NT2/D1 (cell line): ENCODE results near the gene ADRB2.

ENCODE experiments used
- DNase-seq: peaks from one replicate; pipeline ENCODE4 v3.0.0-alpha.2; 2011; ENCODE audit warnings: low read depth, low spot score
- H3K27me3 ChIP-seq: 2 replicates; pipeline ENCODE4 v1.6.0; 2011; ENCODE audit warnings: mild to moderate bottlenecking; ENCODE audit not compliant: insufficient read length, insufficient read depth
- H3K36me3 ChIP-seq: 2 replicates; pipeline ENCODE4 v1.6.1; 2011; ENCODE audit warnings: mild to moderate bottlenecking, low read length, mixed read lengths; ENCODE audit not compliant: insufficient read depth, insufficient read length
- H3K4me1 ChIP-seq: 2 replicates; pipeline ENCODE4 v1.5.1; 2011; ENCODE audit not compliant: insufficient read depth, insufficient read length
- H3K4me3 ChIP-seq: 2 replicates; pipeline ENCODE4 v1.5.1; 2011; ENCODE audit warnings: low read depth; ENCODE audit not compliant: insufficient read length
- H3K9ac ChIP-seq: 2 replicates; pipeline ENCODE4 v1.6.0; 2011; ENCODE audit warnings: low read depth; ENCODE audit not compliant: insufficient read length
- H3K9me3 ChIP-seq: 2 replicates; pipeline ENCODE4 v1.5.1; 2011; ENCODE audit warnings: mild to moderate bottlenecking, low read length; ENCODE audit not compliant: insufficient read depth
- SUZ12 ChIP-seq: IDR thresholded peaks from 2 replicates; pipeline ENCODE4 v1.6.1; 2011; ENCODE audit not compliant: insufficient read length, insufficient read depth; ENCODE audit errors: extremely low read depth
- YY1 ChIP-seq: IDR thresholded peaks from 2 replicates; pipeline ENCODE4 v1.6.1; 2011; ENCODE audit not compliant: insufficient read length, insufficient read depth
- ZNF274 ChIP-seq: IDR thresholded peaks from 2 replicates; pipeline ENCODE4 v1.6.1; 2011; ENCODE audit warnings: mild to moderate bottlenecking, low read depth, low read length

Gene ADRB2

DNA sequence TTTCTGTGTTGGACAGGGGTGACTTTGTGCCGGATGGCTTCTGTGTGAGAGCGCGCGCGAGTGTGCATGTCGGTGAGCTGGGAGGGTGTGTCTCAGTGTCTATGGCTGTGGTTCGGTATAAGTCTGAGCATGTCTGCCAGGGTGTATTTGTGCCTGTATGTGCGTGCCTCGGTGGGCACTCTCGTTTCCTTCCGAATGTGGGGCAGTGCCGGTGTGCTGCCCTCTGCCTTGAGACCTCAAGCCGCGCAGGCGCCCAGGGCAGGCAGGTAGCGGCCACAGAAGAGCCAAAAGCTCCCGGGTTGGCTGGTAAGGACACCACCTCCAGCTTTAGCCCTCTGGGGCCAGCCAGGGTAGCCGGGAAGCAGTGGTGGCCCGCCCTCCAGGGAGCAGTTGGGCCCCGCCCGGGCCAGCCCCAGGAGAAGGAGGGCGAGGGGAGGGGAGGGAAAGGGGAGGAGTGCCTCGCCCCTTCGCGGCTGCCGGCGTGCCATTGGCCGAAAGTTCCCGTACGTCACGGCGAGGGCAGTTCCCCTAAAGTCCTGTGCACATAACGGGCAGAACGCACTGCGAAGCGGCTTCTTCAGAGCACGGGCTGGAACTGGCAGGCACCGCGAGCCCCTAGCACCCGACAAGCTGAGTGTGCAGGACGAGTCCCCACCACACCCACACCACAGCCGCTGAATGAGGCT lies at the start of gene ADRB2:
ADRB2 (plus strand) TSS at position 559 of the 686 bp plus-strand sequence. CDS start 221 bp downstream, outside the sequence.
- no peaks in the 10 kb centered on the region for H3K36me3 ChIP-seq
- peak; percentile 72 for DNase-seq
- H3K4me3 ChIP-seq, result peak within 1 kb of the TSS; percentile 60
- peak within 1 kb of the TSS; percentile 74 for H3K9ac ChIP-seq
- peaks cover 5% of the 10 kb centered on the region for H3K4me1 ChIP-seq
- H3K27me3 ChIP-seq, result peaks cover 31% of the 10 kb centered on the region
- no peak for TF ChIP-seq YY1
- TF ChIP-seq ZNF274, result no peak
- TF ChIP-seq SUZ12, result no peak
- H3K9me3 ChIP-seq, result no peaks in the 10 kb centered on the region

DNA sequence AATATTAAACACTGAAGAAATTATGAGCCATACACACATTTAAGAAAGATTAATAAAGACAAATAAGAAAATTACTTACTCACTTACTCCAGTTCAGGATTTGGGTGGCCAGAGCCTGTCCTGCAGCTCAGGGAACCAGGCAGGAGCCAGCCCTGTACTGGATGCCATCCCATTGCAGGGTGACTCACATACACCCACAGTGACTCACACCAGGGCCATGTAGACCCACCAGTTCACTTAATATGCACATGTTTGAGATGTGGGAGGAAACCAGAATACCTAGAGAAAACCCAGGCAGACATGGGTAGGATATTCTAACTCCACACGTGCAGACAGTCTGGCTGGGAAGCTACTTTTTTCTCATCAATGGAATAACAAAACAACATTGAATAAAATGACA lies 49.6 kb upstream of the ADRB2 start:
- Histone ChIP-seq H3K4me3 (no peak overlapping the region), H3K9me3 (no peaks in the 10 kb centered on the region), H3K36me3 (no peaks in the 10 kb centered on the region), H3K27me3 (no peaks in the 10 kb centered on the region), H3K9ac (no peak overlapping the region), H3K4me1 (no peaks in the 10 kb centered on the region)
- TF ChIP-seq ZNF274 (no peak), SUZ12 (no peak), YY1 (no peak)
- no peak for DNase-seq

DNA sequence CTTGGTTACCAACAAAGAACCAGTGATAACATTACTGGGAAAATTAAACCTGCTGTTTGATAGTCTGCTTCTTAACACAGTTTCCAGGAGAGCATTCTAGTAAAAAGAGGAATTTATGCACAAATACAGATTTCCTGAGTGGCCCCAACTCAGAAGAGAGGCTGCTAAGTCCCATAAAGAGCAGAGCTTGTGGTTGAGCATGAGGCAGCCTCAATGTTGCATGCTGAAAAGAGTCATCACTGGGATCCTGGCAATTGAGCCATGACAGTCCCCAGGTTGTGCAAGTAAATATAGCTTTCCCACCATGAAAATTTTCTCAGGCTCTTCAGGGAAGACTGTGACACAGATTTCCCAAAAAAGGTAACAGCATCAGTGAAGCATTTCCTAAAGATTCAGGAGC lies 47.5 kb upstream of the ADRB2 start:
- H3K4me1 ChIP-seq, result no peaks in the 10 kb centered on the region
- no peak overlapping the region for H3K9ac ChIP-seq
- no peaks in the 10 kb centered on the region for H3K9me3 ChIP-seq
- H3K4me3 ChIP-seq, result no peak overlapping the region
- no peak for TF ChIP-seq SUZ12
- no peak for TF ChIP-seq YY1
- no peak for TF ChIP-seq ZNF274
- H3K36me3 ChIP-seq, result no peaks in the 10 kb centered on the region
- no peak for DNase-seq
- H3K27me3 ChIP-seq, result no peaks in the 10 kb centered on the region

DNA sequence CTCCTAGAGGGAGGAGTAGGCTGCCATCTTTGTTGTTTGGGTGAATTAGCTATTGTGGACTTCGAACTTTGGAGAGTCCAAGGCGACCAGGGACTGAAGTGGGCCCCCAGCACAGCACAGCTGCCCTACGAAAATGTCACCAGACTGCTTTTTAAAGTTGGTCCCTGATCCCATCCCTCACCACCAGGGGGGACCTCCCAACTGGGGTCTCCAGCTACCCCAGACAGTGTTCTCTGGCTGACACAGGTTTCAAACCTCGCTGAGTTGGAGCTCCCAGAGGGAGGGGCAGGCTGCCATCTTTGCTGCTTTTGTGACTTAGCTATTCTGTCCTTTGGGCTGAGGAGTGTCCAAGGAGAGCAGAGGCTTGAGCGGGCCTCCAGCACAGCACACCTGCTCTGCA lies 45.7 kb upstream of the ADRB2 start:
- no peaks in the 10 kb centered on the region for H3K36me3 ChIP-seq
- no peaks in the 10 kb centered on the region for H3K4me1 ChIP-seq
- TF ChIP-seq ZNF274, result no peak
- no peak for TF ChIP-seq YY1
- TF ChIP-seq SUZ12, result no peak
- no peaks in the 10 kb centered on the region for H3K9me3 ChIP-seq
- H3K9ac ChIP-seq, result no peak overlapping the region
- no peaks in the 10 kb centered on the region for H3K27me3 ChIP-seq
- no peak for DNase-seq
- no peak overlapping the region for H3K4me3 ChIP-seq

DNA sequence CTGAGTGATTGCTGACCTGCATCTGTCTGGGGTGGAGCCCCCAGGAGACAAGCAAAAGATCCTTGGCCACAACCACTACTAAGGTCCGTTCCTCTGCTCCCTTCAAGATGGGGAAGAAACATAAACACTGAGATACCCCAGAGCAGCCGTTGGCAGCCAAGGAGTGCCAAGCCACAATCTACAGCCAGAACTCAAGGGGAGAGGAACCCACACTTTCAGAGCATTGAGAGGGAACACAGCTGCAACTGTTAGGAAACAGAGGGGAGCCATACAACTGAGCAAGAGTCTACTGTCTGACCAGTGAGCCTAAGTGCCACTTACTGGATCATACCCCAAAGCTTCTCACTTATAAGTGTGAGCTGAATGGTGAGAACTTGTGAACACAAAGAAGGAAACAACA lies 44.6 kb upstream of the ADRB2 start:
- H3K9me3 ChIP-seq, result no peaks in the 10 kb centered on the region
- no peaks in the 10 kb centered on the region for H3K4me1 ChIP-seq
- no peak overlapping the region for H3K4me3 ChIP-seq
- no peak for DNase-seq
- H3K36me3 ChIP-seq, result no peaks in the 10 kb centered on the region
- no peak overlapping the region for H3K9ac ChIP-seq
- no peaks in the 10 kb centered on the region for H3K27me3 ChIP-seq
- no peak for TF ChIP-seq ZNF274
- no peak for TF ChIP-seq YY1
- TF ChIP-seq SUZ12, result no peak

DNA sequence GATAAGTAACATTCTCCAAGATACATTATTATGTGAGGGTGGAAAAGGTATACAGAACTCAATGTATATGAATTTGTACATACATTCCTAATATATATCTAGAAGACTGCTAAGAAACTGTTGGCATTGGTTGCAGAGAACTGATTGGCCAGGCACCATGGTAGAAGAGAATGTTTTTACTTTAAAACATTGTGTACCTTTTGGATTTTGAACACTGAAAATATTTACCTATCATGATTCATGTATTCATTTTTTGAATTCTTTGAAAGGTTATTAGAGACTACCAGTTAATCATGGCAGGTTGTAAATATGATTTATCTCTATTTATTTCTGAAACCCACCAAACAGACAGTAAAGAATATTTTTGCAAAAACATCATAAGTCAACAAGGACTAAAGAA lies 41.2 kb upstream of the ADRB2 start:
- Histone ChIP-seq H3K9me3 (no peaks in the 10 kb centered on the region), H3K4me3 (no peak overlapping the region), H3K27me3 (no peaks in the 10 kb centered on the region), H3K4me1 (no peaks in the 10 kb centered on the region), H3K36me3 (no peaks in the 10 kb centered on the region), H3K9ac (no peak overlapping the region)
- no peak for TF ChIP-seq YY1
- no peak for TF ChIP-seq SUZ12
- TF ChIP-seq ZNF274, result no peak
- DNase-seq, result no peak

DNA sequence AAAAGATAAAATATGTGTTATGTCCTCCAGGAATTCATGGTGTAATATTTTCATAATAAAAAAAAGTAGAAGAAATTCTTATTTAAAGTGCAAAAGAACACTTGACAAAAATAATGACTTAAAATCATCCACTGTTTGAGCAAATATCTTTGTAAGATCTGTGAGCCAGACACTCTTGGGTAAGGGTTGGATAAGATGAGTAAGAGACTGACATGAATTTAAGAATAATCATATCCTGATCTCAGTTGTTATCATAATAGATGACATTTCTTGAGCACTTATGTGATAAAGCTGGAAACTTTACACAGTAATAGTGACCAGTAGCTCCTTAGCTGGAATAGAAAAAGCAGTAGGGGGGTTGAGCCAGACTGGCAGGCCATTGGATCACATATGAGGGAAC lies 40.0 kb upstream of the ADRB2 start:
- H3K27me3 ChIP-seq, result no peaks in the 10 kb centered on the region
- no peak overlapping the region for H3K9ac ChIP-seq
- no peaks in the 10 kb centered on the region for H3K4me1 ChIP-seq
- H3K9me3 ChIP-seq, result no peaks in the 10 kb centered on the region
- TF ChIP-seq YY1, result no peak
- TF ChIP-seq SUZ12, result no peak
- no peak for TF ChIP-seq ZNF274
- no peaks in the 10 kb centered on the region for H3K36me3 ChIP-seq
- H3K4me3 ChIP-seq, result no peak overlapping the region
- DNase-seq, result no peak
